Endodermal cell (in vitro differentiated cells): ENCODE measurements around the gene PDK4. TPM values are rescaled to one million over a fixed set of nuclear protein-coding genes. Genes with fewer than 3 reads are reported as not detected.

Experiments
- DNase-seq: peaks from one replicate; pipeline ENCODE4 v3.0.0-alpha.2; 2017
- H3K27ac ChIP-seq: 2 replicates; pipeline ENCODE4 v1.5.1; 2013; ENCODE audit warnings: mild to moderate bottlenecking, low read depth, low read length, moderate library complexity
- H3K27me3 ChIP-seq: 2 replicates; pipeline ENCODE4 v1.6.1; 2013; ENCODE audit warnings: mild to moderate bottlenecking, low read length, moderate library complexity; ENCODE audit not compliant: insufficient read depth, control insufficient read depth, poor library complexity, severe bottlenecking
- H3K36me3 ChIP-seq: 2 replicates; pipeline ENCODE4 v1.7.0; 2013; ENCODE audit warnings: mild to moderate bottlenecking, low read length, moderate library complexity; ENCODE audit not compliant: control insufficient read depth, insufficient read depth
- H3K4me1 ChIP-seq: one replicate; pipeline ENCODE4 v1.7.0; 2013; ENCODE audit warnings: low read length; ENCODE audit not compliant: control insufficient read depth, insufficient read depth
- H3K4me3 ChIP-seq: 2 replicates; pipeline ENCODE4 v1.5.1; 2013; ENCODE audit warnings: mild to moderate bottlenecking, low read length, moderate library complexity
- H3K9ac ChIP-seq: 2 replicates; pipeline ENCODE4 v1.6.1; 2013; ENCODE audit warnings: mild to moderate bottlenecking, low read length, moderate library complexity; ENCODE audit not compliant: poor library complexity, severe bottlenecking; ENCODE audit errors: extremely low read depth
- H3K9me3 ChIP-seq: 2 replicates; pipeline ENCODE4 v1.6.1; 2013; ENCODE audit warnings: mild to moderate bottlenecking, low read length, moderate library complexity; ENCODE audit not compliant: control insufficient read depth
- H3K27ac Mint-ChIP-seq: 2 replicates; pipeline ENCODE4 v1.8.0; 2020; ENCODE audit warnings: mixed read lengths
- H3K27me3 Mint-ChIP-seq: 2 replicates; pipeline ENCODE4 v1.8.0; 2021; ENCODE audit warnings: mild to moderate bottlenecking, mixed read lengths; ENCODE audit not compliant: insufficient read depth
- H3K36me3 Mint-ChIP-seq: 2 replicates; pipeline ENCODE4 v1.8.0; 2020; ENCODE audit warnings: low read depth, mixed read lengths
- H3K4me1 Mint-ChIP-seq: 2 replicates; pipeline ENCODE4 v1.8.0; 2020; ENCODE audit warnings: mixed read lengths
- H3K4me3 Mint-ChIP-seq: 2 replicates; pipeline ENCODE4 v1.8.0; 2020; ENCODE audit warnings: mild to moderate bottlenecking, moderate library complexity, mixed read lengths
- H3K9me3 Mint-ChIP-seq: 2 replicates; pipeline ENCODE4 v1.8.0; 2020; ENCODE audit warnings: mild to moderate bottlenecking, mixed read lengths
- CTCF ChIP-seq: fragments of 200-600 bp; sonication (generic); conservative IDR thresholded peaks from 2 replicates; pipeline ENCODE4 v1.5.0; 2021; ENCODE audit warnings: antibody characterized with exemption, mild to moderate bottlenecking
- WGBS, 2 experiments: methylation state at CpG; one replicate each; pipeline versions ENCODE4 v1.1.5 to v1.1.7; 2013; ENCODE audit warnings: missing lambda C conversion rate in 2 of 2, mixed read lengths in 1 of 2; ENCODE audit not compliant: insufficient coverage in 1 of 2, insufficient read length in 1 of 2; 5-methylcytosine and 5-hydroxymethylcytosine counted together
- total RNA-seq, 2 donors: library from RNA; stranded (reverse); fragmentation: NEBNext Ultra II Directional in 1 of 2; extraction: Animal tissue kit (Norgen Biotek cat#: 25700) in 1 of 2; gene quantifications; 2 replicates in 1 of 2; 3 replicates in 1 of 2; pipeline ENCODE4 v1.2.1, GENCODE V29; 2021

PDK4 gene
- total RNA-seq, 2 donors from 2014 or later, result 0.42 to 0.73 TPM

- Histone ChIP-seq H3K36me3 (no peaks in the 10 kb centered on the region), H3K9ac (no peak overlapping the region), H3K4me1 (peaks cover 13% of the 10 kb centered on the region), H3K4me3 (peak overlapping the region; percentile 6), H3K27me3 (peaks cover 29% of the 10 kb centered on the region), H3K9me3 (no peaks in the 10 kb centered on the region), H3K27ac (no peak overlapping the region)
- no peaks in the 10 kb centered on the region for H3K9me3 Mint-ChIP-seq
- no peak for TF ChIP-seq CTCF
- 76 to 80% methylated on average over 5 to 6 of the region's 6 CpGs for WGBS, 2 experiments
- H3K27ac Mint-ChIP-seq, result no peak overlapping the region
- H3K4me1 Mint-ChIP-seq, result peaks cover 20% of the 10 kb centered on the region
- DNase-seq, result peak; percentile 67
- H3K36me3 Mint-ChIP-seq, result no peaks in the 10 kb centered on the region
- no peak overlapping the region for H3K4me3 Mint-ChIP-seq
- peaks cover 18% of the 10 kb centered on the region for H3K27me3 Mint-ChIP-seq
These were observed 46.3 kb downstream of the PDK4 start for GRCh38 chr7:95549818-95550529.

DNA sequence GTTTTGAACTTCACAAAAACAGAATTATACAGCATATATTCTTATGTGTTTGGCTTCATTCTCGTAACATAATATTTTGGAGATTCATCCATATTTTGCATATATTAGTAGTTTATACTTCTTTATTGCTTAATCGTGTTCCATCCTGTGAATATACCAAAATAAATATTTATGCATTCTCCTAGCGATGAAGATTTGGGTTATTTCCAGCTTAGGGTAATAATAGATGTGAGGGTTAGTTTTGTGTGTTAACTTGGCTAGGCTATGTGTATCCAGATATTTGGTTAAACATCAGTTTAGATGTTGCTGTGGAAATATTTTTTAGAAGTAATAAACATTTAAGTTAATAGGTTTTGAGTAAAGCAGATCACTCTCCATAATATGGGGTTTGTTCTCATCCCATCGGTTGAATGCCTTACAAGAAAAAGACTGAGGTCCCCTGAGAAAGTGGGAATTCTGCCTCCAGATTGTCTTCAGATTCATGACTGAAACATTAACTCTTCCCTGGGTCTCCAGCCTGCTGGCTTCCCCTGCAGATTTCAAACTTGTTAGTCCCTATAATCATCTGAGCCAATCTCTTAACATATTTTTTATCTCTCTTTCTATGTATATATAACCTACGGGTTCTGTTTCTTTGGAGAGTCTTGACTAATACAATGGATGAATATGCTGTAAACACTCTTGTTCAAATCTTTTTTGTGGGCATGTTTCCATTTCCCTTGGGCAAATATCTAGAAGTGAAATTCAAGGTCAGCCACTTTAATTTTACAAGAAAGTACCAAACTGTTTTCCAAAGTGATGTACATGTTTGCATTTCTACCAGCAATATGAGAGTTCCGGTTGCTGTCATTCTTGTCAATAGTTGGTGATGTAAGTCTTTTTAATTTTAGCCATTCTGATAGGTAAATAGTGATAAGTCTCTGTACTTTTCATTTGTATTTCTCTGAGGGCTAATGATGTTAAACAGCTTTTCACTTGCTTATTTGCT, 48.7 kb downstream of the PDK4 start:
- no peak for TF ChIP-seq CTCF
- Mint-ChIP-seq H3K36me3 (no peaks in the 10 kb centered on the region), H3K9me3 (no peaks in the 10 kb centered on the region), H3K4me1 (peaks cover 20% of the 10 kb centered on the region), H3K27me3 (peaks cover 19% of the 10 kb centered on the region), H3K27ac (no peak overlapping the region), H3K4me3 (no peak overlapping the region)
- Histone ChIP-seq H3K4me3 (no peak overlapping the region), H3K9me3 (no peaks in the 10 kb centered on the region), H3K9ac (no peak overlapping the region), H3K27me3 (peaks cover 22% of the 10 kb centered on the region), H3K4me1 (peaks cover 13% of the 10 kb centered on the region), H3K27ac (no peak overlapping the region), H3K36me3 (no peaks in the 10 kb centered on the region)
- WGBS, 2 experiments, result 71 to 96% methylated on average over 1 to 4 of the region's 6 CpGs
- DNase-seq, result no peak

- 77 to 84% methylated on average over 2 to 4 of the region's 4 CpGs for WGBS, 2 experiments
- Histone ChIP-seq H3K36me3 (no peaks in the 10 kb centered on the region), H3K9me3 (no peaks in the 10 kb centered on the region), H3K27me3 (peaks cover 22% of the 10 kb centered on the region), H3K4me1 (peaks cover 13% of the 10 kb centered on the region), H3K27ac (no peak overlapping the region), H3K4me3 (no peak overlapping the region), H3K9ac (no peak overlapping the region)
- peaks cover 20% of the 10 kb centered on the region for H3K4me1 Mint-ChIP-seq
- H3K4me3 Mint-ChIP-seq, result no peak overlapping the region
- H3K27ac Mint-ChIP-seq, result no peak overlapping the region
- no peaks in the 10 kb centered on the region for H3K36me3 Mint-ChIP-seq
- no peaks in the 10 kb centered on the region for H3K9me3 Mint-ChIP-seq
- peaks cover 16% of the 10 kb centered on the region for H3K27me3 Mint-ChIP-seq
- DNase-seq, result no peak
- no peak for TF ChIP-seq CTCF
These were observed 49.7 kb downstream of the PDK4 start for GRCh38 chr7:95546647-95547046.
